HFFc6 (cell line): ENCODE data around the gene LRRC4B. TPM values are rescaled to one million over a fixed set of nuclear protein-coding genes. Genes with fewer than 3 reads are reported as not detected.
A peak's percentile ranks its signal among the peaks of the same experiment; 100 is the strongest.

Experiments used
- DNase-seq: peaks from one replicate; pipeline ENCODE4 v3.0.0-alpha.2; 2018
- H3K27ac Mint-ChIP-seq: 2 replicates; pipeline ENCODE4 v1.8.0; 2020; ENCODE audit warnings: mild to moderate bottlenecking, mixed read lengths
- H3K27me3 Mint-ChIP-seq: 2 replicates; pipeline ENCODE4 v1.8.0; 2021; ENCODE audit warnings: mild to moderate bottlenecking, moderate library complexity, mixed read lengths; ENCODE audit not compliant: insufficient read depth
- H3K36me3 Mint-ChIP-seq: 2 replicates; pipeline ENCODE4 v1.8.0; 2021; ENCODE audit warnings: low read depth, mixed read lengths
- H3K4me1 Mint-ChIP-seq: 2 replicates; pipeline ENCODE4 v1.8.0; 2020; ENCODE audit warnings: low read depth, mixed read lengths
- H3K4me3 Mint-ChIP-seq: 2 replicates; pipeline ENCODE4 v1.8.0; 2020; ENCODE audit warnings: mild to moderate bottlenecking, moderate library complexity, mixed read lengths
- H3K9me3 Mint-ChIP-seq: 2 replicates; pipeline ENCODE4 v1.8.0; 2020; ENCODE audit warnings: mild to moderate bottlenecking, mixed read lengths
- total RNA-seq, 6 experiments: library from RNA; stranded (reverse); fragmentation: NEBNext Ultra II Directional; extraction: Animal tissue kit (Norgen Biotek cat#: 25700); gene quantifications; 2 replicates in 1 of 6; 3 replicates in 5 of 6; pipeline ENCODE4 v1.2.3, GENCODE V29; 2021
- TF ChIP-seq, protein P1 (sequence below): fragments of 200-600 bp; sonication (generic); IDR thresholded peaks from 2 replicates; pipeline ENCODE4 v1.5.0; 2021; ENCODE audit warnings: antibody characterized with exemption, mild to moderate bottlenecking

The LRRC4B gene
- total RNA-seq, 6 experiments from 2014 or later = 0.07 to 0.14 (median 0.08) TPM

DNA sequence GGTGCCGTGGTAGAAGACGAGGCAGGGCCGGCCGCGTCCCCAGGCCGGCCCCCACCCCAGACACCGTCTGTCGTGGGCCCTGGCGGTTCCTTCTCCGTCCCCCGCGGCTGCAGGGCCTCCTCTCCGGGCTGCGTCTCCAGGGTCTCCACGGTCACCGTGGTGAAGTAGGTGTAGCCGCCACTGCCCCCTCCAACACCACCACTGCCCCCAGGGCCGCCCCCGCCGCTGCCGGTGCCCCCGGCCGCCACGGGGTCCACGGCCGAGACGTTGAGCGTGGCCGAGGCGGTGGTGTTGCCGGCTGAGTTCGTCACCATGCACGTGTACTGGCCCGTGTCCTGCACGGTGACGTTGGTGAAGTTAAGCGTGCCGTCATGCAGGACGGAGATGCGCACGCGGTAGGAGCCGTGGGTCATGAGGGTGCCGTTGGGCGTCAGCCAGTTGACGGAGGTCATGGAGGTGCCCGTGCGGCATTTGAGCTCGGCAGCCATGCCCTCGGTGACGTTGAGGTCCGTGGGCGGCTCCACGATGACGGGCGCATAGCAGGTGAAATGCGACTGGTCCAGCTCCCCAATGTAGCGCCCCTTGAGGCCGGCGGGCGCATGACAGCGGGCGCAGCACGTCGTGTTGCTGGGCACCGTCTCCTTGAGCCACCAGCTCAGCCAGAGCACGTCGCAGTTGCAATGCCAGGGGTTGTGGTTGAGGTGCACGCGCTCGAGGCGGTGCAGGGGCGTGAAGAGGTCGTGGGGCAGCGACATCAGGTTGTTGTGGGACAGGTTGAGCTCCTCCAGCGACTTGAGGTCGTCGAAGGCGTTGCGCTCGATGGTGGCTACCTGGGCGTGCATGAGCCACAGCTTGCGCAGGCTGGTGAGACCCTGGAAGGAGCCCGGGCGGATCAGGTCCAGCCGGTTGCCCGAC is 49.9 kb downstream of the LRRC4B start:
- no peak overlapping the region for H3K27ac Mint-ChIP-seq
- peaks cover 5% of the 10 kb centered on the region; the same call in 1 of the 2 replicates for H3K9me3 Mint-ChIP-seq
- no peaks in the 10 kb centered on the region for H3K36me3 Mint-ChIP-seq
- TF ChIP-seq, protein P1, sequence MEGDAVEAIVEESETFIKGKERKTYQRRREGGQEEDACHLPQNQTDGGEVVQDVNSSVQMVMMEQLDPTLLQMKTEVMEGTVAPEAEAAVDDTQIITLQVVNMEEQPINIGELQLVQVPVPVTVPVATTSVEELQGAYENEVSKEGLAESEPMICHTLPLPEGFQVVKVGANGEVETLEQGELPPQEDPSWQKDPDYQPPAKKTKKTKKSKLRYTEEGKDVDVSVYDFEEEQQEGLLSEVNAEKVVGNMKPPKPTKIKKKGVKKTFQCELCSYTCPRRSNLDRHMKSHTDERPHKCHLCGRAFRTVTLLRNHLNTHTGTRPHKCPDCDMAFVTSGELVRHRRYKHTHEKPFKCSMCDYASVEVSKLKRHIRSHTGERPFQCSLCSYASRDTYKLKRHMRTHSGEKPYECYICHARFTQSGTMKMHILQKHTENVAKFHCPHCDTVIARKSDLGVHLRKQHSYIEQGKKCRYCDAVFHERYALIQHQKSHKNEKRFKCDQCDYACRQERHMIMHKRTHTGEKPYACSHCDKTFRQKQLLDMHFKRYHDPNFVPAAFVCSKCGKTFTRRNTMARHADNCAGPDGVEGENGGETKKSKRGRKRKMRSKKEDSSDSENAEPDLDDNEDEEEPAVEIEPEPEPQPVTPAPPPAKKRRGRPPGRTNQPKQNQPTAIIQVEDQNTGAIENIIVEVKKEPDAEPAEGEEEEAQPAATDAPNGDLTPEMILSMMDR = peak; percentile 60
- H3K4me3 Mint-ChIP-seq = no peak overlapping the region
- H3K4me1 Mint-ChIP-seq = no peaks in the 10 kb centered on the region
- DNase-seq = no peak
- H3K27me3 Mint-ChIP-seq = peaks cover 4% of the 10 kb centered on the region; the same call in 1 of the 2 replicates

DNA sequence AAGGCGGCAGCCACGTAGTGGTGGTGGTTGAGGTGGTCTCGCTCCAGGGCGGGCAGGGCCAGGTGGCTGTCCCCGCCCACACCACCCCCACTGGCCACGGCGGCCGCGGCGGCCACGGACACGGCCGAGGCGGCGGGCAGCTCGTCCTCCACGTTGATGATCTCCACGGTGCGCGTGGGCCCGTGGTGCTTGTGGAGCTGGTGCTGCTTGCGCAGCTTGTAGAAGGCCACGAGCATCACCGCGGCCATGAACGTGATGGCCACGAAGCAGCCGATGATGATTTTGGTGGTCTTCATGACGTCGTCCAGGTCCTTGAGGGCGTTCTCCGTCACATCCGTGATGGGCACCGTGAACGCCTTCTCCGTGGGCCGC is 50.5 kb downstream of the LRRC4B start:
- Mint-ChIP-seq H3K4me3 (no peak overlapping the region), H3K9me3 (peaks cover 5% of the 10 kb centered on the region; the same call in 1 of the 2 replicates), H3K4me1 (no peaks in the 10 kb centered on the region), H3K36me3 (no peaks in the 10 kb centered on the region), H3K27ac (no peak overlapping the region), H3K27me3 (peaks cover 4% of the 10 kb centered on the region)
- TF ChIP-seq, protein P1 = no peak
- DNase-seq = no peak

DNA sequence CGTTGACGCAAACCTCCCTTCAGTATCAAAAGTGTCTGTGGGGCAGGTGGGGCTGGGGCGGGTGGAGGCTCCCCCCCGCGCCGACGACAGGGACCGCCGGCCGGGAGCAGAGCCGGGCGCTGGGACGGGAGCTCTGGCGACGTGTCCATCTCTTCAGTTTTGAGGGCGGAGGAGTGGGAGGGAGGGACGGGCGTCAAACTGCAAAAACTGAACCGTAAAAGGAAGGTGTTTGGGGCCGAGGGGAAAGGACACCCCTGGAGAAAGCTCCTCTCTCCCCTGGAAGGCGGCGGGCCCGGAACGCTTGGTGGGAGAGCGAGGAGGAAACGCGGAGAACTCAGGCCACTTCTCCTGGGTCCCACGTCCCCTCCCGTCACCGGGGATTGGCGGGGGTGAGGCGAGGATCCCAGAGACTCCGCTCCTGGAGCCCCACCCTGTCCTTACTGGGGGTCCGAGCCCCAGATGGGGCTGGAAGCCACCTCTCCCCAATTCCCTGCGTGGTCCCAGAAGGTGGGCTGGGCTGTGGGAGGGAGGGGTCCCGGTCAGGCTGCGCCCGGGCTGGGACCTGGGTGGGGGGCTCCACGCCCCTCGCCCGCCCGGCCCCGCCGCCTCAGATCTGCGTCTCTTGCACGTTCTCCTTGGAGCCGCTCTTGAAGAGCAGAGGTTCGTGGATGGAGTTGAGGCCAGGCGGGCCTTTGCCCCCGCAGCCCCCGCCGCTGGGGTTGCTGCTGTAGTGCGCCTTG is 51.1 kb downstream of the LRRC4B start:
- no peaks in the 10 kb centered on the region; the same call in 1 of the 2 replicates for H3K4me1 Mint-ChIP-seq
- no peaks in the 10 kb centered on the region for H3K36me3 Mint-ChIP-seq
- peaks cover 7% of the 10 kb centered on the region for H3K27me3 Mint-ChIP-seq
- no peak overlapping the region for H3K4me3 Mint-ChIP-seq
- H3K9me3 Mint-ChIP-seq = peaks cover 5% of the 10 kb centered on the region; the same call in 1 of the 2 replicates
- DNase-seq = no peak
- no peak overlapping the region for H3K27ac Mint-ChIP-seq
- TF ChIP-seq, protein P1 = no peak

DNA sequence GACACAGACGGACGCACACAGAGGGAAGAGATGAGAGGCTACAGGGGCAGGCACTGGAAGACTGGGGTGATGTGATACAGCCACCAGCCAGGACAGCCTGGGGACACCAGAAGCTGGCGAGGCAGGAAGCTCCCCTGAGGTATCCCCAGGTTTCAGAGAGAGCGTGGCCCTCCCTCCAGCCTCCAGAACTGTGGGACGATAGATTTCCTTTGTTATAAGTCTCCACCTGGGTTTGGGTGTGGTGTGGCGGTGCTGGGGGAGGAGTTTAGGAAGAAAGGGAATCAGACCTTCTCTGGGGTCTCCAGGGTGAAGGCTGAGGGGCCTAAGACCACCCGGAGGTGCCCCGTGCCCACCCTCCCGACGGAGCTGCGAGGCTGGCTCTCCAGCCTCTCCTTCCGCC is 51.8 kb downstream of the LRRC4B start:
- Mint-ChIP-seq H3K4me3 (no peak overlapping the region), H3K4me1 (peaks cover 6% of the 10 kb centered on the region), H3K27ac (no peak overlapping the region), H3K36me3 (no peaks in the 10 kb centered on the region), H3K27me3 (peaks cover 8% of the 10 kb centered on the region), H3K9me3 (peaks cover 5% of the 10 kb centered on the region; the same call in 1 of the 2 replicates)
- TF ChIP-seq, protein P1 = no peak
- DNase-seq = no peak

DNA sequence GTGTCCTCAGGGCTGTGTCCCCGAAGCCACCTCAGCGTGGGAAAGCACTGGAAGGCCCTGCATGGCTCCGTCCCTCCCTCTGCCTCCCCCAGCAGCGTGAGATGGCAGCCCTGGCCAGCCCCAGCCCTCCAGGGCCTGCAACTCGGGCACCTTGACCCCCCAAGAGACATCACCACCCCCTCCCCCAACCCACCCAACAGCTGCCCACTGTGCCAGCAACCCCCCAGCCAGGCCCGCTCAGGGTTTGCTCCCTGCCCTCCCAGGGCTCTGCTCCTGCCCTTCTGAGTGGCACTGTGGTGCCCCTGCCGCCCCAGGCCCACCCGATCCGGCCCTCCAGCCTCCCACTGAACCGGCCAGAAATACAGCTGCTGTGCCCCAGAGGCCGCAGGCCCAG is 53.1 kb downstream of the LRRC4B start:
- TF ChIP-seq, protein P1 = no peak
- H3K36me3 Mint-ChIP-seq = no peaks in the 10 kb centered on the region
- peaks cover 10% of the 10 kb centered on the region for H3K27me3 Mint-ChIP-seq
- no peak overlapping the region for H3K4me3 Mint-ChIP-seq
- no peak overlapping the region for H3K27ac Mint-ChIP-seq
- H3K9me3 Mint-ChIP-seq = peaks cover 5% of the 10 kb centered on the region; the same call in 1 of the 2 replicates
- DNase-seq = no peak
- peaks cover 6% of the 10 kb centered on the region for H3K4me1 Mint-ChIP-seq
